Natural killer cell (primary cell): ENCODE results near the gene HSPH1. TPM values are rescaled to one million over a fixed set of nuclear protein-coding genes. Genes with fewer than 3 reads are reported as not detected.

ENCODE experiments used
- ATAC-seq, 3 donors: fragments of 150-1000 bp in 2 of 3; fragments of 200-7000 bp in 1 of 3; cut with Tn5 transposase; 1 replicate in 1 of 3; 2 replicates in 2 of 3; pipeline ENCODE4 v1.10.0; 2021; ENCODE audit warnings: mild to moderate bottlenecking in 2 of 3, moderate library complexity in 2 of 3
- DNase-seq, 2 donors: peaks; one replicate each; pipeline versions ENCODE4 v3.0.0 to v3.0.0-alpha.2; 2013 to 2021; ENCODE audit warnings: mixed read lengths in 1 of 2
- H3K27ac ChIP-seq: one replicate; pipeline ENCODE4 v1.5.1; 2013; ENCODE audit warnings: mild to moderate bottlenecking, low read length
- H3K27me3 ChIP-seq: one replicate; pipeline ENCODE4 v1.6.1; 2013; ENCODE audit warnings: low read length; ENCODE audit not compliant: control insufficient read depth, insufficient read depth
- H3K36me3 ChIP-seq: one replicate; pipeline ENCODE4 v1.6.1; 2013; ENCODE audit warnings: low read length; ENCODE audit not compliant: control insufficient read depth, insufficient read depth
- H3K4me1 ChIP-seq: one replicate; pipeline ENCODE4 v1.6.1; 2013; ENCODE audit warnings: low read length; ENCODE audit not compliant: control insufficient read depth, insufficient read depth
- H3K4me3 ChIP-seq: one replicate; pipeline ENCODE4 v1.5.1; 2013; ENCODE audit warnings: low read length
- H3K9me3 ChIP-seq: one replicate; pipeline ENCODE4 v1.6.1; 2013; ENCODE audit warnings: low read length; ENCODE audit not compliant: control insufficient read depth, insufficient read depth
- H3K27ac Mint-ChIP-seq, 2 donors: one replicate each; pipeline ENCODE4 v1.8.0; 2022; ENCODE audit warnings: mild to moderate bottlenecking in 2 of 2, mixed read lengths in 2 of 2, moderate library complexity in 1 of 2
- H3K27me3 Mint-ChIP-seq, 2 donors: one replicate each; pipeline ENCODE4 v1.8.0; 2022; ENCODE audit warnings: low read depth in 2 of 2, mixed read lengths in 2 of 2
- H3K36me3 Mint-ChIP-seq: one replicate; pipeline ENCODE4 v1.8.0; 2022; ENCODE audit warnings: mixed read lengths
- H3K4me1 Mint-ChIP-seq, 2 donors: one replicate each; pipeline ENCODE4 v1.8.0; 2022; ENCODE audit warnings: mixed read lengths in 2 of 2
- H3K4me3 Mint-ChIP-seq: one replicate; pipeline ENCODE4 v1.8.0; 2022; ENCODE audit warnings: mild to moderate bottlenecking, moderate library complexity, mixed read lengths
- H3K9me3 Mint-ChIP-seq, 2 donors: one replicate each; pipeline ENCODE4 v1.8.0; 2022; ENCODE audit warnings: mixed read lengths in 2 of 2
- WGBS: methylation state at CpG from one replicate; pipeline ENCODE4 v1.1.7; 2013; ENCODE audit warnings: missing lambda C conversion rate; ENCODE audit not compliant: insufficient coverage; 5-methylcytosine and 5-hydroxymethylcytosine counted together
- intact Hi-C: fragments of 100-400 bp; cut with micrococcal nuclease; formaldehyde crosslinking; loops from one replicate; pipeline ENCODE4 v1.14.2; 2022
- total RNA-seq, 4 donors: library from RNA; stranded (reverse); fragments of 120-200 nt in 1 of 4; gene quantifications; one replicate each; pipeline versions ENCODE4 v1.2.3 to v1.2.4, GENCODE V29; 2013 to 2022
- TF ChIP-seq, protein P1 (sequence below): fragments of 200-600 bp; IDR thresholded peaks from one replicate; pipeline ENCODE4 v1.8.0; 2022; ENCODE audit warnings: antibody characterized with exemption

HSPH1 gene
- total RNA-seq, 3 donors from 2014 or later (not counting 1 experiment from before 2014, with no cell fraction given), result 51.2 to 81.6 (median 75.4) TPM

DNA sequence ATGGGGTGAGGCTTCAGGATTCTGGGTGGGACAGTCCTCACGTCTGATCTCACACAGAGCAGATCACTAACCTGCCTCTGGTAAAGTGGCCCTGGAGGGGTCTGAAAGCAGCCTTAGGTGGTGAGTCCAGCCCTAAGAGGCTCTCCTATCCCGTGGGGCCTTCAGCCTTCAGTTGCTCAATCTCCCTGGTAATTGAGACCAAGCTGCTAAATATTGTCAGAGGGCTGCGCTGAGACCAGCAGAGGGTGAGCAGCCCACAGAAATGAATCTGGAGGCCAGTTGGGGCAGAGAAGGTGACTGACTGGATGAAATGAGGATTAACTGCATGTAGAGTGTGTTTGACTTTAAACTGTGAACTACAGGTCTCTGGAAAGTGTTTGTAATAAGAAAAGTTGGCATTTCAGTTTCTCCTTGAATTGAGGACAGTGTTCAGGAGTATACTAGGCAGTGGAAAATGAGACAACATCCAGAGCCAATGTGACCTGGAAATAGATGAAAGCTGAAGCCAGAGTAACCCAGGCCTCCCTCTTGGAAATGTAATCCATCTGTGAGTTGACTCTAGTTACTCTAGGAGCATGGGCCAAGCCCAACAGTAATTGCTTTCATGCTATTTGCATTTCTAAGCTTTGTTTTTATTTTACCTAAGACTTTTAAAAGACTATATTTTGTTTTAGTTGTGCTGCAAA, 14.3 kb upstream of the HSPH1 start:
- Histone ChIP-seq H3K4me3 (no peak overlapping the region), H3K27ac (no peak overlapping the region), H3K27me3 (peaks cover 2% of the 10 kb centered on the region), H3K36me3 (no peaks in the 10 kb centered on the region), H3K4me1 (no peaks in the 10 kb centered on the region), H3K9me3 (peaks cover 5% of the 10 kb centered on the region)
- H3K4me3 Mint-ChIP-seq, result no peak overlapping the region
- H3K27ac Mint-ChIP-seq, result no peak overlapping the region
- no peaks in the 10 kb centered on the region for H3K36me3 Mint-ChIP-seq
- H3K4me1 Mint-ChIP-seq, result peaks cover 4 to 7% of the 10 kb centered on the region in 2 donors
- intact Hi-C loops, result no loop called here
- 88% methylated on average over 3 of the region's 3 CpGs for WGBS
- ATAC-seq, result no peak
- H3K27me3 Mint-ChIP-seq, result peaks cover 5 to 9% of the 10 kb centered on the region in 2 donors
- DNase-seq, result no peak
- TF ChIP-seq, protein P1, sequence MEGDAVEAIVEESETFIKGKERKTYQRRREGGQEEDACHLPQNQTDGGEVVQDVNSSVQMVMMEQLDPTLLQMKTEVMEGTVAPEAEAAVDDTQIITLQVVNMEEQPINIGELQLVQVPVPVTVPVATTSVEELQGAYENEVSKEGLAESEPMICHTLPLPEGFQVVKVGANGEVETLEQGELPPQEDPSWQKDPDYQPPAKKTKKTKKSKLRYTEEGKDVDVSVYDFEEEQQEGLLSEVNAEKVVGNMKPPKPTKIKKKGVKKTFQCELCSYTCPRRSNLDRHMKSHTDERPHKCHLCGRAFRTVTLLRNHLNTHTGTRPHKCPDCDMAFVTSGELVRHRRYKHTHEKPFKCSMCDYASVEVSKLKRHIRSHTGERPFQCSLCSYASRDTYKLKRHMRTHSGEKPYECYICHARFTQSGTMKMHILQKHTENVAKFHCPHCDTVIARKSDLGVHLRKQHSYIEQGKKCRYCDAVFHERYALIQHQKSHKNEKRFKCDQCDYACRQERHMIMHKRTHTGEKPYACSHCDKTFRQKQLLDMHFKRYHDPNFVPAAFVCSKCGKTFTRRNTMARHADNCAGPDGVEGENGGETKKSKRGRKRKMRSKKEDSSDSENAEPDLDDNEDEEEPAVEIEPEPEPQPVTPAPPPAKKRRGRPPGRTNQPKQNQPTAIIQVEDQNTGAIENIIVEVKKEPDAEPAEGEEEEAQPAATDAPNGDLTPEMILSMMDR, result no peak
- H3K9me3 Mint-ChIP-seq, result peaks cover 0 to 4% of the 10 kb centered on the region in 2 donors

DNA sequence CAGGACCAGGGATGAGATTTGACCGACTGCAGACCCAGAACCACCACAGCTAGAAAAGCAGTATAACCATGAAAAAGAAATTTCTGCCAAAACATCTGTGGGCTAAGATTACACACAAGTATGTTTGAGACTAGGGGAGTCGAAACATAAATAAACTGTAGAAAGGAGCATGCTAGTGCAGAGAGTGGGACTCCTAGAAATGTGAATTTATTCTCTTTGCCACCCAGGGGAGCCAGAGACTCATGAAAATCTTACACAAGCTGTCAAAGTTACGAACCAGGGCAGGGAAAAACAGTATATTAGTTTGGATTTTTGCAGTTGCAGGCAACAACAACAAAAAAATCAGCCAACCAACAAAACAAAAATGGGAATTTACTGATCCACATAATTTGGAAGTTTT, 12.3 kb upstream of the HSPH1 start:
- Mint-ChIP-seq H3K36me3 (no peaks in the 10 kb centered on the region), H3K4me3 (no peak overlapping the region), H3K27me3 (peaks cover 5 to 11% of the 10 kb centered on the region in 2 donors), H3K27ac (no peak overlapping the region), H3K4me1 (peaks cover 4 to 7% of the 10 kb centered on the region in 2 donors), H3K9me3 (peaks cover 0 to 4% of the 10 kb centered on the region in 2 donors)
- ATAC-seq (no peak), DNase-seq (no peak)
- no peaks in the 10 kb centered on the region for H3K36me3 ChIP-seq
- H3K9me3 ChIP-seq, result peaks cover 5% of the 10 kb centered on the region
- WGBS, result 81% methylated on average over 3 of the region's 3 CpGs
- H3K4me1 ChIP-seq, result no peaks in the 10 kb centered on the region
- no peak overlapping the region for H3K4me3 ChIP-seq
- TF ChIP-seq, protein P1, result no peak
- peaks cover 2% of the 10 kb centered on the region for H3K27me3 ChIP-seq
- intact Hi-C loops, result no loop called here
- no peak overlapping the region for H3K27ac ChIP-seq

DNA sequence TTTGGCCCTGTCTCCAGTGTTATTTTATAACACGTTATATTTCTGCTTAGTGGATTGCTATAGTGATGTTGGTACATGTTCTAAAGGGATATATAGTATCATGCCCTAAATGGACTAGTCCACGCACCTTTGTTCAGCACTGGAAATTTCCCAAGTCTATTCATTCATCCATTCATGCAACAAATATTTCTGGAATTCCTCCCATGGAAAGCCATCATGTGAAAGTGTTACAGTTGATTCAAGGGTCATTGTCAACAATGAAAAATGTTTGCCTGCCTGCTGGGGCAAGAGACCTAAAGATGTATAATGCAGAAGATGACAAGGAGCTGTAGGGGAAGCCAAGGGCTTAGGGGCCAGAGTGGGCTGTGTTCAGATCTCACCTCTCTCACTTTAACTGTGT, 10.8 kb upstream of the HSPH1 start:
- peaks cover 2% of the 10 kb centered on the region for H3K27me3 ChIP-seq
- no peak overlapping the region for H3K4me3 Mint-ChIP-seq
- H3K27me3 Mint-ChIP-seq, result peaks cover 12 to 17% of the 10 kb centered on the region in 2 donors
- no peak for DNase-seq
- H3K27ac ChIP-seq, result no peak overlapping the region
- no peaks in the 10 kb centered on the region for H3K4me1 ChIP-seq
- no peak overlapping the region for H3K27ac Mint-ChIP-seq
- no peak overlapping the region for H3K4me3 ChIP-seq
- H3K36me3 ChIP-seq, result no peaks in the 10 kb centered on the region
- peaks cover 3% of the 10 kb centered on the region for H3K9me3 ChIP-seq
- H3K4me1 Mint-ChIP-seq, result no peaks in the 10 kb centered on the region
- ATAC-seq, result no peak
- intact Hi-C loops, result no loop called here
- WGBS, result 94% methylated on average over 2 of the region's 2 CpGs
- peaks cover 0 to 4% of the 10 kb centered on the region in 2 donors for H3K9me3 Mint-ChIP-seq
- no peaks in the 10 kb centered on the region for H3K36me3 Mint-ChIP-seq
- TF ChIP-seq, protein P1, result no peak

DNA sequence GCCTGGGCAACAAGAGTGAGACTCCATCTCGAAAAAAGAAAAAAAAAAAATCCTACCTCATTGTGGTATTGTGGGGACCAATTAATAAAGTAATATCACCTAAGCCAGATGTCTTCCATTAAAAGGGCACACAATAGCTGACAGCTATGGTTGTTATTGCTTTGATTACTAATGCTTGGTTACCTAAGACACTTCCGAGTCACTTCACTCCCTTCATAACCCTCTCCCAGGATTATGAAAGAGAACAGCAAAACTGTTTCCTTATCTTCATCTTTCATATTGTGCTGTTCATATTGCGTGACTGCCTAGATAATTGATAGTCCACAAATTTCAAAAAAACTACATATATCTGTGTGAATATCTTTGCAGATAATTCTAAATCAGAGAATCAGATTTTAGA, 10.3 kb upstream of the HSPH1 start:
- Mint-ChIP-seq H3K4me3 (no peak overlapping the region), H3K36me3 (no peaks in the 10 kb centered on the region), H3K4me1 (no peaks in the 10 kb centered on the region), H3K27ac (no peak overlapping the region), H3K9me3 (no peaks in the 10 kb centered on the region), H3K27me3 (peaks cover 12 to 17% of the 10 kb centered on the region in 2 donors)
- Histone ChIP-seq H3K27me3 (peaks cover 2% of the 10 kb centered on the region), H3K27ac (no peak overlapping the region), H3K9me3 (no peaks in the 10 kb centered on the region), H3K36me3 (no peaks in the 10 kb centered on the region), H3K4me3 (no peak overlapping the region), H3K4me1 (no peaks in the 10 kb centered on the region)
- WGBS, result 100% methylated on average over 1 of the region's 3 CpGs
- ATAC-seq (no peak), DNase-seq (no peak)
- TF ChIP-seq, protein P1, result no peak
- intact Hi-C loops, result no loop called here
